Gastrocnemius medialis (tissue), 4 donors: ENCODE data around the gene VMP1.
"Not testable (repeated sequence)": the region's sequence is repeated elsewhere in the genome, so short reads cannot be mapped to it uniquely, and the experiment has no call there.

Source experiments
- CTCF ChIP-seq, 5 experiments: fragments of 450-650 bp in 3 of 5; fragments of 200-600 bp in 2 of 5; sonication (generic) in 2 of 5; IDR thresholded peaks in 4 of 5; conservative IDR thresholded peaks in 1 of 5; 1 replicate in 4 of 5; 2 replicates in 1 of 5; pipeline ENCODE4 v1.5.1; 2016 to 2019; ENCODE audit warnings: antibody characterized with exemption in 5 of 5, mild to moderate bottlenecking in 3 of 5, moderate library complexity in 3 of 5
- POLR2A ChIP-seq, 2 donors: fragments of 450-650 bp; IDR thresholded peaks; one replicate each; pipeline ENCODE4 v1.6.1; 2017; ENCODE audit warnings: antibody characterized with exemption in 2 of 2, mild to moderate bottlenecking in 2 of 2, moderate library complexity in 2 of 2

- TF ChIP-seq CTCF (IDR thresholded peaks at IDR 0.05 in 4 of 5, conservative IDR thresholded peaks at IDR 0.05 in 1 of 5); POLR2A (IDR thresholded peaks at IDR 0.05): not testable (repeated sequence)
Measured at GRCh38 chr17:59780548-59780947, 73.1 kb downstream of the VMP1 start.
